Activated T-helper 1 cell treated with anti-CD3 and anti-CD28 coated beads, Interleukin-12 subunit alpha, Interleukin-12 subunit beta, Interleukin-2, Interleukin-4 antibody, amounts not matched to agents 30 ng/mL and 10 ng/mL and 1 ng/mL, durations not matched to agents 14 hours and 24 hours and 36 hours (primary cell): ENCODE results near the gene ASPSCR1. TPM values are rescaled to one million over a fixed set of nuclear protein-coding genes. Genes with fewer than 3 reads are reported as not detected.

Experiments used
- DNase-seq: peaks from one replicate; pipeline ENCODE4 v3.0.0; 2021; ENCODE audit warnings: low spot score
- H3K27ac Mint-ChIP-seq: one replicate; pipeline ENCODE4 v1.8.0; 2021; ENCODE audit warnings: mild to moderate bottlenecking, mixed read lengths
- H3K27me3 Mint-ChIP-seq: one replicate; pipeline ENCODE4 v1.8.0; 2022; ENCODE audit warnings: mild to moderate bottlenecking, moderate library complexity, mixed read lengths; ENCODE audit not compliant: insufficient read depth
- H3K36me3 Mint-ChIP-seq: one replicate; pipeline ENCODE4 v1.8.0; 2021; ENCODE audit warnings: low read depth, mixed read lengths
- H3K4me1 Mint-ChIP-seq: one replicate; pipeline ENCODE4 v1.8.0; 2021; ENCODE audit warnings: low read depth, mixed read lengths
- H3K4me3 Mint-ChIP-seq: one replicate; pipeline ENCODE4 v1.8.0; 2021; ENCODE audit warnings: mild to moderate bottlenecking, moderate library complexity, mixed read lengths
- H3K9me3 Mint-ChIP-seq: one replicate; pipeline ENCODE4 v1.8.0; 2021; ENCODE audit warnings: mixed read lengths
- intact Hi-C: fragments of 100-400 bp; cut with micrococcal nuclease; formaldehyde crosslinking; loops from one replicate; pipeline ENCODE4 v1.15.1; 2024
- total RNA-seq: library from RNA; stranded (reverse); gene quantifications from 2 replicates; pipeline ENCODE4 v1.2.3, GENCODE V29; 2022

The ASPSCR1 gene
- total RNA-seq, 1 donor from 2014 or later, result 33.8 TPM

GRCh38 chr17:82059272-82060000 lies 82.0 kb downstream of the ASPSCR1 start:
- no peak for DNase-seq
- intact Hi-C loops, result no loop called here
- no peaks in the 10 kb centered on the region for H3K9me3 Mint-ChIP-seq
- H3K27ac Mint-ChIP-seq, result no peak overlapping the region
- H3K36me3 Mint-ChIP-seq, result peaks cover 5% of the 10 kb centered on the region
- no peaks in the 10 kb centered on the region for H3K27me3 Mint-ChIP-seq
- no peaks in the 10 kb centered on the region for H3K4me1 Mint-ChIP-seq
- no peak overlapping the region for H3K4me3 Mint-ChIP-seq

GRCh38 chr17:82060001-82060380 lies 82.6 kb downstream of the ASPSCR1 start:
- Mint-ChIP-seq H3K27ac (no peak overlapping the region), H3K9me3 (no peaks in the 10 kb centered on the region), H3K4me3 (no peak overlapping the region), H3K27me3 (no peaks in the 10 kb centered on the region), H3K36me3 (peaks cover 3% of the 10 kb centered on the region), H3K4me1 (no peaks in the 10 kb centered on the region)
- DNase-seq, result no peak
- intact Hi-C loops, result no loop called here

- Mint-ChIP-seq H3K36me3 (peaks cover 3% of the 10 kb centered on the region), H3K4me3 (no peak overlapping the region), H3K9me3 (no peaks in the 10 kb centered on the region), H3K4me1 (no peaks in the 10 kb centered on the region), H3K27ac (no peak overlapping the region), H3K27me3 (no peaks in the 10 kb centered on the region)
- intact Hi-C loops, result no loop called here
- DNase-seq, result no peak
Measured at GRCh38 chr17:82060614-82061013, 83.2 kb downstream of the ASPSCR1 start.

- intact Hi-C loops, result no loop called here
- no peak for DNase-seq
- Mint-ChIP-seq H3K27me3 (no peaks in the 10 kb centered on the region), H3K36me3 (peaks cover 6% of the 10 kb centered on the region), H3K4me3 (no peak overlapping the region), H3K4me1 (no peaks in the 10 kb centered on the region), H3K27ac (no peak overlapping the region), H3K9me3 (no peaks in the 10 kb centered on the region)
Measured at GRCh38 chr17:82061047-82061925, 83.9 kb downstream of the ASPSCR1 start.

- Mint-ChIP-seq H3K36me3 (peaks cover 6% of the 10 kb centered on the region), H3K27ac (no peak overlapping the region), H3K4me1 (no peaks in the 10 kb centered on the region), H3K27me3 (no peaks in the 10 kb centered on the region), H3K9me3 (no peaks in the 10 kb centered on the region), H3K4me3 (peak overlapping the region; percentile 42)
- no peak for DNase-seq
- intact Hi-C loops, result no loop called here
Measured at GRCh38 chr17:82062076-82062983, 84.9 kb downstream of the ASPSCR1 start.

- intact Hi-C loops, result no loop called here
- Mint-ChIP-seq H3K36me3 (peaks cover 6% of the 10 kb centered on the region), H3K9me3 (no peaks in the 10 kb centered on the region), H3K4me1 (no peaks in the 10 kb centered on the region), H3K27me3 (no peaks in the 10 kb centered on the region), H3K4me3 (no peak overlapping the region), H3K27ac (no peak overlapping the region)
- DNase-seq, result no peak
Measured at GRCh38 chr17:82062984-82063368, 85.5 kb downstream of the ASPSCR1 start.

GRCh38 chr17:82063424-82064415 lies 86.3 kb downstream of the ASPSCR1 start:
- DNase-seq, result no peak
- intact Hi-C loops, result no loop called here
- peak overlapping the region; percentile 77 for H3K4me3 Mint-ChIP-seq
- no peaks in the 10 kb centered on the region for H3K9me3 Mint-ChIP-seq
- H3K36me3 Mint-ChIP-seq, result peaks cover 6% of the 10 kb centered on the region
- no peaks in the 10 kb centered on the region for H3K4me1 Mint-ChIP-seq
- H3K27me3 Mint-ChIP-seq, result no peaks in the 10 kb centered on the region
- no peak overlapping the region for H3K27ac Mint-ChIP-seq

- no peak for DNase-seq
- H3K27me3 Mint-ChIP-seq, result no peaks in the 10 kb centered on the region
- peak overlapping the region; percentile 40 for H3K27ac Mint-ChIP-seq
- peak overlapping the region; percentile 77 for H3K4me3 Mint-ChIP-seq
- no peaks in the 10 kb centered on the region for H3K9me3 Mint-ChIP-seq
- H3K36me3 Mint-ChIP-seq, result peaks cover 6% of the 10 kb centered on the region
- no peaks in the 10 kb centered on the region for H3K4me1 Mint-ChIP-seq
- intact Hi-C loops, result loop anchor here (5.0 kb wide), 1 partner anchor 42 kb away; the partner anchor contains the start of genes CENPX and LRRC45
Measured at GRCh38 chr17:82064433-82065192, 87.2 kb downstream of the ASPSCR1 start.

GRCh38 chr17:82065193-82065637 lies 87.8 kb downstream of the ASPSCR1 start:
- Mint-ChIP-seq H3K27me3 (no peaks in the 10 kb centered on the region), H3K9me3 (no peaks in the 10 kb centered on the region), H3K4me3 (peak overlapping the region; percentile 77), H3K4me1 (no peaks in the 10 kb centered on the region), H3K36me3 (peaks cover 4% of the 10 kb centered on the region), H3K27ac (no peak overlapping the region)
- intact Hi-C loops, result loop anchor here (5.0 kb wide), 1 partner anchor 43 kb away; the partner anchor contains the start of genes CENPX and LRRC45
- DNase-seq, result peak; percentile 18

- peak; percentile 71 for DNase-seq
- H3K27ac Mint-ChIP-seq, result peak within 1 kb of the TSS; percentile 83
- peak within 1 kb of the TSS; percentile 86 for H3K4me3 Mint-ChIP-seq
- peaks cover 4% of the 10 kb centered on the region for H3K36me3 Mint-ChIP-seq
- no peaks in the 10 kb centered on the region for H3K27me3 Mint-ChIP-seq
- intact Hi-C loops, result loop anchor here (1.0 to 5.0 kb wide), 2 partner anchors 14 to 43 kb away; partner anchors contain the start of genes CENPX, GPS1, LRRC45 and RFNG
- no peaks in the 10 kb centered on the region for H3K9me3 Mint-ChIP-seq
- no peaks in the 10 kb centered on the region for H3K4me1 Mint-ChIP-seq
Measured at GRCh38 chr17:82065638-82066303, 88.3 kb downstream of the ASPSCR1 start, which contains the start of gene DUS1L. TSS of gene DUS1L (minus strand) at chr17:82065804. CDS start at chr17:82065059, 745 bp downstream.
